Stimulated activated CD4-positive, alpha-beta T cell treated with anti-CD3 and anti-CD28 coated beads, Interleukin-1b, Interleukin-23, amount 100 ng/mL, for 48 hours (primary cell): Measurements from ENCODE around the gene PTPRD.
"Not testable (repeated sequence)": the region's sequence is repeated elsewhere in the genome, so short reads cannot be mapped to it uniquely, and the experiment has no call there.

Experiments
- DNase-seq: peaks from one replicate; pipeline ENCODE4 v3.0.0-alpha.2; 2020

Gene PTPRD

GRCh38 chr9:8946461-8946860, 1666.3 kb downstream of the PTPRD start:
- no peak for DNase-seq

GRCh38 chr9:8943392-8943791, 1669.4 kb downstream of the PTPRD start:
- DNase-seq, result no peak

GRCh38 chr9:8940650-8941049, 1672.2 kb downstream of the PTPRD start:
- DNase-seq, result no peak

GRCh38 chr9:8926461-8926860, 1686.3 kb downstream of the PTPRD start:
- DNase-seq, result no peak

- DNase-seq, result no peak
Measured at GRCh38 chr9:8924562-8924961, 1688.2 kb downstream of the PTPRD start.

- DNase-seq, result not testable (repeated sequence)
Measured at GRCh38 chr9:8920478-8921183, 1692.2 kb downstream of the PTPRD start.

GRCh38 chr9:8917956-8918739, 1694.7 kb downstream of the PTPRD start:
- no peak for DNase-seq

- no peak for DNase-seq
Measured at GRCh38 chr9:8916771-8917170, 1696.0 kb downstream of the PTPRD start.

GRCh38 chr9:8907868-8908267, 1704.9 kb downstream of the PTPRD start:
- DNase-seq, result no peak

GRCh38 chr9:8905731-8906130, 1707.1 kb downstream of the PTPRD start:
- no peak for DNase-seq

GRCh38 chr9:8904771-8905515, 1707.9 kb downstream of the PTPRD start:
- no peak for DNase-seq

- no peak for DNase-seq
Measured at GRCh38 chr9:8903077-8903476, 1709.7 kb downstream of the PTPRD start.

GRCh38 chr9:8901146-8901545, 1711.7 kb downstream of the PTPRD start:
- DNase-seq, result no peak

- DNase-seq, result no peak
Measured at GRCh38 chr9:8899511-8899910, 1713.3 kb downstream of the PTPRD start.

- no peak for DNase-seq
Measured at GRCh38 chr9:8895861-8896224, 1717.0 kb downstream of the PTPRD start.

GRCh38 chr9:8895106-8895860, 1717.5 kb downstream of the PTPRD start:
- no peak for DNase-seq

GRCh38 chr9:8890695-8891094, 1722.1 kb downstream of the PTPRD start:
- DNase-seq, result no peak

GRCh38 chr9:8889100-8889499, 1723.7 kb downstream of the PTPRD start:
- DNase-seq, result no peak

- DNase-seq, result no peak
Measured at GRCh38 chr9:8888591-8888990, 1724.2 kb downstream of the PTPRD start.

- DNase-seq, result no peak
Measured at GRCh38 chr9:8887369-8887768, 1725.4 kb downstream of the PTPRD start.

GRCh38 chr9:8883321-8883720, 1729.5 kb downstream of the PTPRD start:
- DNase-seq, result no peak

GRCh38 chr9:8880060-8880459, 1732.7 kb downstream of the PTPRD start:
- no peak for DNase-seq

GRCh38 chr9:8879284-8879683, 1733.5 kb downstream of the PTPRD start:
- DNase-seq, result no peak
